ENCODE data around the gene SPANXD.

DNA sequence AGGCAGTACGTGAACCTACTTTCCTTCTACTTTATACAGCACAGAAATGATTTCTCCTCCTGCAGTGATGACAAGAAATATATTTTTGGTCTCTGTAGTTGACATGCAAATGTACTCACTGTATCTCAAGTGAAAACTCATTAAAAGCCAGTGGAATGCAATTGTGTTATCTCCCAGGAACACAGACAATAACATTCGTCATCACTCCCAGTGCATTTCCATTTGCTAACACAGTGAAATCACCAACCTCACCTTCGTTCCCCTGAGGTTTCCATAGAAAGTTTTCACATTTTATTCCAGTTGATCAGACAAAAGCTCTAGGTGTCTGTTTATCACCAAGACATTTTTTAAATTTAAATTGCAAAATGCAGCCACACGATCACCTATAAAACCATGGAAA is 2.5 kb upstream of the SPANXD start:
- TF ChIP-seq POLR2AphosphoS5 (IDR thresholded peaks at IDR 0.05; ENCODE audit: insufficient read depth, low read depth, low read length) (no peak), POLR2A (IDR thresholded peaks at IDR 0.05; ENCODE audit: low read depth, low read length) (no peak), EZH2 (IDR thresholded peaks at IDR 0.05; ENCODE audit: borderline replicate concordance, low read depth, low read length, severe bottlenecking) (no peak), JUN (IDR thresholded peaks at IDR 0.05; ENCODE audit: borderline replicate concordance, insufficient read depth, insufficient read length, low read depth) (no peak)
- TF ChIP-seq, protein P1, sequence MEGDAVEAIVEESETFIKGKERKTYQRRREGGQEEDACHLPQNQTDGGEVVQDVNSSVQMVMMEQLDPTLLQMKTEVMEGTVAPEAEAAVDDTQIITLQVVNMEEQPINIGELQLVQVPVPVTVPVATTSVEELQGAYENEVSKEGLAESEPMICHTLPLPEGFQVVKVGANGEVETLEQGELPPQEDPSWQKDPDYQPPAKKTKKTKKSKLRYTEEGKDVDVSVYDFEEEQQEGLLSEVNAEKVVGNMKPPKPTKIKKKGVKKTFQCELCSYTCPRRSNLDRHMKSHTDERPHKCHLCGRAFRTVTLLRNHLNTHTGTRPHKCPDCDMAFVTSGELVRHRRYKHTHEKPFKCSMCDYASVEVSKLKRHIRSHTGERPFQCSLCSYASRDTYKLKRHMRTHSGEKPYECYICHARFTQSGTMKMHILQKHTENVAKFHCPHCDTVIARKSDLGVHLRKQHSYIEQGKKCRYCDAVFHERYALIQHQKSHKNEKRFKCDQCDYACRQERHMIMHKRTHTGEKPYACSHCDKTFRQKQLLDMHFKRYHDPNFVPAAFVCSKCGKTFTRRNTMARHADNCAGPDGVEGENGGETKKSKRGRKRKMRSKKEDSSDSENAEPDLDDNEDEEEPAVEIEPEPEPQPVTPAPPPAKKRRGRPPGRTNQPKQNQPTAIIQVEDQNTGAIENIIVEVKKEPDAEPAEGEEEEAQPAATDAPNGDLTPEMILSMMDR (IDR thresholded peaks at IDR 0.05; ENCODE audit: extremely low read depth in 1 of 2, insufficient read depth in 1 of 2, low read depth in 1 of 2, low read length in 2 of 2): no peak
- TF ChIP-seq, protein P2, sequence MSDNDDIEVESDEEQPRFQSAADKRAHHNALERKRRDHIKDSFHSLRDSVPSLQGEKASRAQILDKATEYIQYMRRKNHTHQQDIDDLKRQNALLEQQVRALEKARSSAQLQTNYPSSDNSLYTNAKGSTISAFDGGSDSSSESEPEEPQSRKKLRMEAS (IDR thresholded peaks at IDR 0.05; ENCODE audit: insufficient read depth, insufficient read length): no peak

Data from endothelial cell of umbilical vein (primary cell).